ENCODE measurements around the gene DPH7. TPM values are rescaled to one million over a fixed set of nuclear protein-coding genes. Genes with fewer than 3 reads are reported as not detected.

The DPH7 gene
- total RNA-seq: 17.6 and 18.3 TPM in 2 replicates

GRCh38 chr9:137578518-137579258, at the start of gene DPH7:
Gene DPH7 (minus strand): TSS chr9:137578925. CDS start chr9:137578777, 148 bp downstream.

GRCh38 chr9:137618105-137619067, 39.7 kb upstream of the DPH7 start, which contains the start of gene EHMT1:
Gene EHMT1 (plus strand): TSS chr9:137619005. CDS start chr9:137619029, 24 bp downstream.

GRCh38 chr9:137605121-137606004, 26.6 kb upstream of the DPH7 start, which contains the start of gene ARRDC1:
Gene ARRDC1 (plus strand): TSS chr9:137605686. CDS start chr9:137605718, 32 bp downstream.

GRCh38 chr9:137590469-137591383, 12.0 kb upstream of the DPH7 start, which contains the start of gene ZMYND19:
Gene ZMYND19 (minus strand): TSS chr9:137590512. CDS start chr9:137590263, 249 bp downstream.

GRCh38 chr9:137551264-137552021, 27.3 kb downstream of the DPH7 start, which contains the start of gene MRPL41:
Gene MRPL41 (plus strand): TSS chr9:137551879. CDS start chr9:137552082, 203 bp downstream.

GRCh38 chr9:137550231-137550621, 28.5 kb downstream of the DPH7 start, which contains the start of gene PNPLA7:
Gene PNPLA7 (minus strand): TSS chr9:137550402. CDS start chr9:137550197, 205 bp downstream.

Other genes starting within 250 kb of the DPH7 start
- 7.3 and 22.8 TPM in 2 replicates for gene EXD3, start 155.8 kb downstream of the DPH7 start, total RNA-seq
- 0.18 TPM in 1 of 2 replicates, not detected in the other for gene NOXA1, start 155.5 kb downstream of the DPH7 start, total RNA-seq
- gene ENTPD8, start 137.6 kb downstream of the DPH7 start, total RNA-seq: 0.86 TPM in 1 of 2 replicates, not detected in the other
- gene NSMF, start 119.6 kb downstream of the DPH7 start, total RNA-seq: 39.5 and 45.0 TPM in 2 replicates
- under 0.01 TPM in 1 of 2 replicates, not detected in the other for gene PNPLA7, start 28.5 kb downstream of the DPH7 start, total RNA-seq
- 77.3 and 101 TPM in 2 replicates for gene MRPL41, start 27.0 kb downstream of the DPH7 start, total RNA-seq
- gene ZMYND19, start 11.6 kb upstream of the DPH7 start, total RNA-seq: 14.4 and 19.7 TPM in 2 replicates
- 14.5 and 31.1 TPM in 2 replicates for gene ARRDC1, start 26.8 kb upstream of the DPH7 start, total RNA-seq
- 40.2 and 50.2 TPM in 2 replicates for gene EHMT1, start 40.1 kb upstream of the DPH7 start, total RNA-seq